ENCODE measurements around the gene RRP12.
"Not testable (repeated sequence)": the region's sequence is repeated elsewhere in the genome, so short reads cannot be mapped to it uniquely, and the experiment has no call there.

Gene RRP12

GRCh38 chr10:97349752-97350513 is 51.2 kb downstream of the RRP12 start:
- no peak for DNase-seq (ENCODE audit: extremely low read depth, insufficient read length)
- Histone ChIP-seq H3K27me3 (replicated peaks; ENCODE audit: control insufficient read depth, insufficient read depth, low read length) (no peaks in the 10 kb centered on the region), H3K4me3 (replicated peaks; ENCODE audit: low read depth, low read length) (no peak overlapping the region), H3K36me3 (ENCODE audit: control insufficient read depth, insufficient read depth, low read length) (no peaks in the 10 kb centered on the region; the same call in 1 of the 2 replicates)
- TF ChIP-seq CTCF (IDR thresholded peaks at IDR 0.05; ENCODE audit: insufficient read depth, low read length, poor library complexity, severe bottlenecking): no peak

- Histone ChIP-seq H3K27me3 (replicated peaks; ENCODE audit: control insufficient read depth, insufficient read depth, low read length) (no peaks in the 10 kb centered on the region), H3K36me3 (ENCODE audit: control insufficient read depth, insufficient read depth, low read length) (no peaks in the 10 kb centered on the region), H3K4me3 (replicated peaks; ENCODE audit: low read depth, low read length) (no peak overlapping the region)
- TF ChIP-seq CTCF (IDR thresholded peaks at IDR 0.05; ENCODE audit: insufficient read depth, low read length, poor library complexity, severe bottlenecking): no peak
- DNase-seq (ENCODE audit: extremely low read depth, insufficient read length): no peak
These were observed 53.8 kb downstream of the RRP12 start for GRCh38 chr10:97347317-97347716.

GRCh38 chr10:97343664-97344063 is 57.5 kb downstream of the RRP12 start:
- DNase-seq (ENCODE audit: extremely low read depth, insufficient read length); H3K4me3 ChIP-seq (replicated peaks; ENCODE audit: low read depth, low read length); H3K36me3 ChIP-seq (ENCODE audit: control insufficient read depth, insufficient read depth, low read length); H3K27me3 ChIP-seq (replicated peaks; ENCODE audit: control insufficient read depth, insufficient read depth, low read length): not testable (repeated sequence)

- no peak for TF ChIP-seq CTCF (IDR thresholded peaks at IDR 0.05; ENCODE audit: insufficient read depth, low read length, poor library complexity, severe bottlenecking)
- H3K4me3 ChIP-seq (replicated peaks; ENCODE audit: low read depth, low read length): no peak overlapping the region
- no peaks in the 10 kb centered on the region for H3K27me3 ChIP-seq (replicated peaks; ENCODE audit: control insufficient read depth, insufficient read depth, low read length)
- H3K36me3 ChIP-seq (ENCODE audit: control insufficient read depth, insufficient read depth, low read length): no peaks in the 10 kb centered on the region
- no peak for DNase-seq (ENCODE audit: extremely low read depth, insufficient read length)
These were observed 59.7 kb downstream of the RRP12 start for GRCh38 chr10:97341416-97341815.

GRCh38 chr10:97338041-97338440 is 63.1 kb downstream of the RRP12 start:
- no peak for DNase-seq (ENCODE audit: extremely low read depth, insufficient read length)
- H3K4me3 ChIP-seq (replicated peaks; ENCODE audit: low read depth, low read length): no peak overlapping the region
- H3K36me3 ChIP-seq (ENCODE audit: control insufficient read depth, insufficient read depth, low read length): no peaks in the 10 kb centered on the region
- TF ChIP-seq CTCF (IDR thresholded peaks at IDR 0.05; ENCODE audit: insufficient read depth, low read length, poor library complexity, severe bottlenecking): no peak
- no peaks in the 10 kb centered on the region for H3K27me3 ChIP-seq (replicated peaks; ENCODE audit: control insufficient read depth, insufficient read depth, low read length)

- no peak for TF ChIP-seq CTCF (IDR thresholded peaks at IDR 0.05; ENCODE audit: insufficient read depth, low read length, poor library complexity, severe bottlenecking)
- Histone ChIP-seq H3K36me3 (ENCODE audit: control insufficient read depth, insufficient read depth, low read length) (no peaks in the 10 kb centered on the region), H3K27me3 (replicated peaks; ENCODE audit: control insufficient read depth, insufficient read depth, low read length) (no peaks in the 10 kb centered on the region), H3K4me3 (replicated peaks; ENCODE audit: low read depth, low read length) (no peak overlapping the region)
- DNase-seq (ENCODE audit: extremely low read depth, insufficient read length): no peak
These were observed 64.0 kb downstream of the RRP12 start for GRCh38 chr10:97336942-97337831.
